ENCODE data around the gene PADI4.
A peak's percentile ranks its signal among the peaks of the same experiment; 100 is the strongest.
"Not testable (repeated sequence)": the region's sequence is repeated elsewhere in the genome, so short reads cannot be mapped to it uniquely, and the experiment has no call there.

Gene PADI4

GRCh38 chr1:17403081-17403480, 95.1 kb downstream of the PADI4 start:
- no peak for DNase-seq

GRCh38 chr1:17404034-17404684, 96.2 kb downstream of the PADI4 start:
- DNase-seq, result no peak

- no peak for DNase-seq
Measured at GRCh38 chr1:17404820-17405219, 96.8 kb downstream of the PADI4 start.

- peak; percentile 30 for DNase-seq
Measured at GRCh38 chr1:17405898-17406759, 98.1 kb downstream of the PADI4 start.

GRCh38 chr1:17406760-17407475, 98.9 kb downstream of the PADI4 start:
- DNase-seq, result not testable (repeated sequence)

- DNase-seq, result not testable (repeated sequence)
Measured at GRCh38 chr1:17407786-17408514, 100.0 kb downstream of the PADI4 start.

GRCh38 chr1:17409391-17409811, 101.4 kb downstream of the PADI4 start:
- DNase-seq, result no peak

GRCh38 chr1:17412093-17412870, 104.3 kb downstream of the PADI4 start:
- DNase-seq, result no peak
